ENCODE measurements around the gene GALM. TPM values are rescaled to one million over a fixed set of nuclear protein-coding genes. Genes with fewer than 3 reads are reported as not detected.
"Not testable (repeated sequence)": the region's sequence is repeated elsewhere in the genome, so short reads cannot be mapped to it uniquely, and the experiment has no call there.

GALM gene
- total RNA-seq (2014; rRNA removed) = 31.0 and 33.9 TPM in 2 replicates
- 11.6 TPM for polyA plus RNA-seq (2012)

- peak; percentile 97 for DNase-seq (ENCODE audit: low read depth)
Measured at GRCh38 chr2:38665854-38666555, at the start of gene GALM. GALM (plus strand) TSS chr2:38666114; CDS start chr2:38666162, 48 bp downstream.

- DNase-seq (ENCODE audit: low read depth) = no peak
Measured at GRCh38 chr2:38617301-38617700, 48.6 kb upstream of the GALM start.

- peak; percentile 33 for DNase-seq (ENCODE audit: low read depth)
Measured at GRCh38 chr2:38619458-38620164, 46.3 kb upstream of the GALM start.

DNA sequence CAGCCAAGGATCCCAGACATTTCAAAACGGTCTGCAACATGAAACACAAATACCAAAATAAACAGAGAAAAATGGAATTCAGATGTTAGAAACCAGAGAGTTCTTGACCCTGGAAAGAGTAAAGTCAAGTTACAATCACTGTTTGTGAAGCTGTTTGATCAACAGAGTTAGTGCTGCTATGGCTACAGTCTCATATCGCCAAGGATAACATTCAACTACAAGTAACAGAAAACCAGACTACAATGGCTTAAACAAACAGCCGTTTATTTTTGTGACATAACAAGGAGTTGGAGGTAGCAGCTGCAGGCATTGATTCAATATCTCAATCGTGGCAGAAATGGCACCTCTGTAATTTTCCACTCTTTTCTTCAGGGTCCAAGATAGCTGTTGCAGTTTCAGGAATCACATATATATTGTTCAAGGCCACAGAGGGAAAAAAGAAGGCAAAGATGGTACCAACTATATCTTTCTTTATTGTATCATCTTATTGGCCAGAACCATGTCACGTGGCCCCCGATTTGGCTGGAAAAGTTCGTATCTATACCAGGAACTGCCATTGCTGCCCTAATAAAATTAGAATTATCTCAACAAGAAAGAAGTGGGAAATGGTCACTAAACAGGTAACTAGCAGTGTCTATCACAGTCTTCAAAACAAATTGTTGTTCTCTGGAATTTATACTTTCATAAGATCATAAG lies 45.5 kb upstream of the GALM start:
- peak; percentile 88 for DNase-seq (ENCODE audit: low read depth)

DNA sequence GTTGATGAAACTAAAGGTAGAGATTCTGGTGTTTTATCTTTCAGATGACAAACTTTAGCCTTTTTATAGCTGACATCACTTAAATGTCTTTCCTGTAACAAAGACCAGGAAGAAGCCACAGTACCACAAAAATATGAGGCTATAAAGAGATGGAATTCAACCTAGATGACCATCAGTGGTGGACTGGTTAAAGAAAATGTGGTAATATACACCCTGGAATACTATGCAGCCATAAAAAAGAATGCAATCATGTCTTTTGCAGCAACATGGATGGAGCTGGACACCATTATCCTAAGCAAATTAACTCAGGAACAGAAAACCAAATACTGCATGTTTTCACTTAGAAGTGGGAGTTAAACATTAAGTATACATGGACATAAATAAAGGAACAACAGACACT lies 44.9 kb upstream of the GALM start:
- DNase-seq (ENCODE audit: low read depth) = no peak

DNA sequence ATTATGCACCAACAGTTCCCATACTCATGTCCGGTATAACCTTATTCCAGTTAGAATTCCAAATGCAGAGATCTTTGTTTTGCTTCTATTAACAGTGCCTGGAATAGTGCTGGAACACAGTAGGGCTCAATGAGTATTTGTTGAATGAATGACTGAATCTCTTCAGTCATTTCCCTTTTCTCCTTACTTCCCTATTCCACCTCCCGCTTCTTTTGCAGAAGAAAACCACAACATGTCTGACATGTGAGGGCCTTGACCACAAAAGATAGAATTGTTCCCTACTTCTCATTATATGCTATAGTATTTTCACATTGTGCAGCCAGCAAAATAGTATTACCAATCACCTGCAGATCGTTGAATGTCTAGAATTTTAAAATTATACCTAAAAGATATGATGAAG lies 43.7 kb upstream of the GALM start:
- no peak for DNase-seq (ENCODE audit: low read depth)

DNA sequence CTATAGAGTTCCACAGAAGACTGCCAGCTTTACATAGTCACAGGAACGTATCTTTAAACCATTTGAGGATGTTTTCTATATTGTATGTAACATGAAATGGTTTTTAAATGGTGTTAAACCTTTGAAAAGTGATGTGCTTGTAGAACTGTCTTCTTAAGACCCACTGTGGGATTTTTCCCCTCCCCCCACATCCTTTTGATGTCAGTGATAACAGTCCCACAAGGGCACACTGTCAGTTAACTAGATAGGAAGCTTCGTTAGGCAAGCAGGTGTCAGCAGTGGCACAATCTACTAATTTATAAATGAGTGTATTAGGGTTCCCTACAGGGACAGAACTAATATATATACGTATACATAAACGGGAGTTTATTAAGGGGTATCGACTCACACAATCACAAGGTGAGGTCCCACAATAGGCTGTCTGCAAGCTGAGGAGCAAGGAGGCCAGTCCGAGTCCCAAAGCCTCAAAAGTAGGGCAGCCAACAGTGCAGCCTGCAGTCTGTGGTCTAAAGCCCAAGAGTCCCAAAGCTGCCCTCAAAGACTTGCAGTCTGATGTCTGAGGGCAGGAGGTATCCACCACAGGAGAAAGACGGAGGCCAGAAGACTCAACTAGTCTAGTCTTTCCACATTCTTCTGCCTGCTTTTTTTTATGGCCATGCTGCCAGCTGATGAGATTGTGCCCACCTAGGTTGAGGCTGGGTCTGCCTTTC lies 39.4 kb upstream of the GALM start:
- DNase-seq (ENCODE audit: low read depth) = no peak

GRCh38 chr2:38627391-38627790 lies 38.5 kb upstream of the GALM start:
- no peak for DNase-seq (ENCODE audit: low read depth)

GRCh38 chr2:38629684-38630083 lies 36.2 kb upstream of the GALM start:
- no peak for DNase-seq (ENCODE audit: low read depth)

GRCh38 chr2:38631976-38632375 lies 33.9 kb upstream of the GALM start:
- DNase-seq (ENCODE audit: low read depth) = no peak

- no peak for DNase-seq (ENCODE audit: low read depth)
Measured at GRCh38 chr2:38632980-38633379, 32.9 kb upstream of the GALM start.

DNA sequence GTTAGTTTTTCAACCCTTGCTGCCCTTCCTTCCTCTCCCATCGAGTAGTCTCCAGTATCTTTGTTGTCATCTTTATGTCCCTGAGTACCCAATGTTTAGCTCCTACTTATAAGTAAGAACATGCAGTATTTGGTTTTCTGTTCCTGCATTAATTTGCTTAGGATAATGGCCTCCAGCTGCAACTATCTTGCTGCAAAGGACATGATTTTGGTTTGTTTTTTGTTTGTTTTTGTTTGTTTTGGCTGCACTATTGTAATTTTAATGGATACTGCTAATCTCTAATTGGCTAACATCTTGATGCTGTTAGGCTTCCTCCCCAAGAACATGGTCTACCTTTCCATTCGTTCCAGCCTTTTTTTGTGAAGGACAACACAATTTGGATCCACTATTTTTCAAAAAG lies 32.0 kb upstream of the GALM start:
- DNase-seq (ENCODE audit: low read depth) = no peak

DNA sequence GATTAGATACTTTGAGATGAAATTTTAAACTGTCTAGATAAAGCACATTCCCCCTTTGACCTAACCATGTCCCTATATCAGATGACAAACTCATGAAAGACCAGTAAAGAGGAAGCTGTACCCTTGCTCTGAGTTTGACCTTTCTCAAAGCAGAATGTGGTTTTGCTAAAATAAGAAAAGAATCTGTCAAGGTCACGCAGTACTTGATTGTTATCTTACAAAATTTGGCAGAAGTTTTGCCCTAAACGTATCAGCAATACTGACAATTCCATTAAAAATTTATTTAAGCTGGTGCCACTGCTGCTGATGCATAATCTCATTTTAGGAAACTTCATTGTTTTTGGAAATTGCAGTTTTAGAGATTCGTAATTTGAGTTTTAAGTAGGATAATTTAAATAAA lies 31.2 kb upstream of the GALM start:
- DNase-seq (ENCODE audit: low read depth) = no peak

DNA sequence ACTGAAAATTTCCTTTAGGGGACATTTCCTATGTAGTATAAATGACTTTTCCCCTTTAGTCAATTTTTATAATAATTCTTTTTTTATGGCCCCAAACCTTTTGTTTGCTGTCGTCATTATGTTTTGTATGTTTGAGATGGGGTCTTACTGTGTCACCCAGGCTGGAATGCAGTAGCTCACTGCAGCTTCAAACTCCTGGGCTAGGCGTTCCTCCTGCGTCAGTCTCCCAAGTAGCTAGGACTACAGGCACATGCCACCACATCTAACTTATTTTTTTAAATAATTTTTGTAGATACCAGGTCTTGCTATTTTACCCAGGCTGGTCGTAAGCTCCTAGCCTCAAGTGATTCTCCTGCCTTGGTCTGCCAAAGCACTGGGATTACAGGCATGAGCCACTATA lies 30.8 kb upstream of the GALM start:
- DNase-seq (ENCODE audit: low read depth) = no peak

- no peak for DNase-seq (ENCODE audit: low read depth)
Measured at GRCh38 chr2:38636069-38636468, 29.8 kb upstream of the GALM start.

DNA sequence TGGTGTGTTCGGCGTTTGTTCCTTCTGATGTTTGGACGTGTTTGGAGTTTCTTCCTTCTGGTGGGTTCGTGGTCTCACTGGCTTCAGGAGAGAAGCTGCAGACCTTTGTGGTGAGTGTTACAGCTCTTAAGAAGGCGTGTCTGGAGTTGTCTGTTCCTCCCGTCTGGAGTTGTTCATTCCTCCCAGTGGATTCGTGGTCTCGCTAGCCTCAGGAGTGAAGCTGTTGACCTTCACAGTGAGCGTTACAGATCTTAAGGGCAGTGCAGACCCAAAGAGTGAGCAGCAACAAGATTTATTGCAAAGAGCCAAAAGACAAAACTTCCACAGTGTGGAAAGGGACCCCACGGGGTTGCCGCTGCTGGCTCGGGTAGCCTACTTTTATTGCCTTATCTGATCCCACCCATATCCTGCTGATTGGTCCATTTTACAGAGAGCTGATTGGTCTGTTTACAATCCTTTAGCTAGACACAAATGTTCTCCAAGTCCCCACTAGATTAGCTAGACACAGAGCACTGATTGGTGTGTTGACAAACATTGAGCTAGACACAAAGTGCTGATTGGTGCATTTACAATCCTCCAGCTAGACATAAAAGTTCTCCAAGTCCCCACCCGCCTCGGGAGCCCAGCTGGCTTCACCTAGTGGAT lies 23.4 kb upstream of the GALM start:
- DNase-seq (ENCODE audit: low read depth) = not testable (repeated sequence)

DNA sequence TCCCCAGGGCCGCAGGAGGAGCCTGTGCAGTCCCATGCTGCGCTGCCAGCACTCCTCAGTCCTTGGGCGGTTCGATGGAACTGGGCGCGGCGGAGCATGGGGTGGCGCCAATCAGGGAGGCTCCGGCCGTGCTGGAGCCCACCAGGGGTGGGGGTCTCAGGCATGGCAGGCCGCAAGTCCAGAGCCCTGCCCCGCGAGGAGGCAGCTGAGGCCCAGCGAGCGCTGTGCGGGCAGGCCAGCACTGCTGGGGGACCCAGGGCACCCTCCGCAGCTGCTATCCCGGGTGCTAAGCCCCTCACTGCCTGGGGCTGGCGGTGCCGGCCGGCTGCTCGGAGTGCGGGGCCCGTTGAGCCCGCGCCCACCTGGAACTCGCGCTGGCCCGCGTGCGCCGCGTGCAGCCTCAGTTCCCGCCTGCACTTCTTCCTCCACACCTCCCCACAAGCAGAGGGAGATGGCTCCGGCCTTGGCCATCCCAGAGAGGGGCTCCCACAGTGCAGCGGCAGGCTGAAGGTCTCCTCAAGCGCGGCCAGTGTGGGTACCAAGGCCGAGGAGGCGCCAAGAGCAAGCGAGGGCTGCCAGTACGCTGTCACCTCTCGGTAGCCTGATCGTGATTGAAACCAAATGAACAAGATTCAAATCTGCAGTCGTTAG lies 22.8 kb upstream of the GALM start:
- no peak for DNase-seq (ENCODE audit: low read depth)

DNA sequence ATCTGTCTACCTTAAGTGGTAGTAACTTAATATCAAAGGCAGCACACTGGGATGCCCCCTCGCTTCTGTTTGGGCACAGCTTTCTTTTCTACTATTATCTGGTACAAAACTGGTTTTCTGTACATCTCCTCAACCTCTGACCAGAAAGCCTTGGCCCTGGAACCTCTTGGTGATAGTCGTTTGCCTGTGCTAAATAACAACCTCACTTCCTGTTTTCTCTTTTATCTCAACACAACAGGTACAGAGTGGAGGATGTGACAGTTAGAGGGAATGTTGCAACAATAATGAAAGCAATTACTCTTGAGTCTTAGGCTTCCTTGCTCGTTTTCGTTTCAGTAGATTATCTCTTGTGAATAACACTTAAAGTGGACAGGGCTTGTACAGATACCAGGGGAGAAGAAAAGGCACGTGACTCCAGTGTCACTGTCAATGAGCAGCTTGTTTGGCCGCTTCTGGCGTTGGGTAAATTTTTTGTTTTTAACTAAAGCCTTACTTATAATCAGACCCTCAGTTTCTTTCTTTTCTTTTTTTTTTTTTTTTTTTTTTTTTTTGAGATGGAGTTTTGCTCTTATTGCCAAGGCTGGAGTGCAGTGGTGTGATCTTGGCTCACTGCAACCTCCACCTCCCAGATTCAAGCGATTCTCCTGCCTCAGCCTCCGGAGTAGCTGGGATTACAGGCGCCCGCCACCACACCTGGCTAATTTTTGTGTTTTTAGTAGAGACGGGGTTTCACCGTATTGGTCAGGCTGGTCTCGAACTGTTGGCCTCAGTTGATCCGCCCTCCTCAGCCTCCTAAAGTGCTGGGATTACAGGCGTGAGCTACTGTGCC lies 22.0 kb upstream of the GALM start:
- DNase-seq (ENCODE audit: low read depth) = not testable (repeated sequence)

DNA sequence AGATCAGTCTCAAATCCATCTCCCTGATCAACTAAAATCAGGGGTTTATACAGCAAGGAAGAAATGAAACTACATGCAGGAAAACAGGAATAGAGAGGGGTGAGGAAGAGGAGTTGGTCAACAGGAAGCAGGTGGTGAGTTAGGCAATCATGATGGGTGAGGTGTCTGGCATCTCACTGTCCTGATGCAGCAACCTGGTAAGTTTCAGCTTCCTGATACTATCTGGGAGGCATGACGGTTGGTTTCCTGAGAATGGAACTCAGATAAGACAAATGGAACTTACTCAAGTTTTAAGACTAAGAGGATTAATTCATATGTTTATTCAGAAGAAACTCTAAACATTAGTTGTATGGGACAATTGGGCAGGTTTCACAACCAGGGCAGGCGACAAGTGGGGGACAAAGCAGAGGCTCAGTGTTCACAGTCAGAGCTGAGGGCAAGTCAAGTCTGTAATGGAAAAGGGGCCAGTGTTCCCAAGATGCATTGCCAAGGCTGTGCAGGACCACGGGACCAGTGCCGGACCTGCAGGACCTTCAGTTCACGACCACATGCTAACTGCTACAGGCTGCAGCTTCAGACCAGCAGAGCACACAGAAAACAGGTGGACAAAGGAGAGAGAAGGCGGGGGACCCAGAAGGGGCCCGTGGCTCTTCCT lies 17.7 kb upstream of the GALM start:
- DNase-seq (ENCODE audit: low read depth) = no peak

Data from LHCN-M2 (cell line).